SK-N-MC (cell line): ENCODE results near the gene NPC1.

Source experiments
- EZH2 ChIP-seq: fragments of 200-600 bp; sonication (generic); IDR thresholded peaks from one replicate; pipeline ENCODE4 v1.6.1; 2017; ENCODE audit warnings: antibody characterized with exemption
- POLR2AphosphoS5 ChIP-seq: IDR thresholded peaks from 2 replicates; pipeline ENCODE4 v1.6.1; 2012; ENCODE audit warnings: mild to moderate bottlenecking, low read depth, low read length, borderline replicate concordance

DNA sequence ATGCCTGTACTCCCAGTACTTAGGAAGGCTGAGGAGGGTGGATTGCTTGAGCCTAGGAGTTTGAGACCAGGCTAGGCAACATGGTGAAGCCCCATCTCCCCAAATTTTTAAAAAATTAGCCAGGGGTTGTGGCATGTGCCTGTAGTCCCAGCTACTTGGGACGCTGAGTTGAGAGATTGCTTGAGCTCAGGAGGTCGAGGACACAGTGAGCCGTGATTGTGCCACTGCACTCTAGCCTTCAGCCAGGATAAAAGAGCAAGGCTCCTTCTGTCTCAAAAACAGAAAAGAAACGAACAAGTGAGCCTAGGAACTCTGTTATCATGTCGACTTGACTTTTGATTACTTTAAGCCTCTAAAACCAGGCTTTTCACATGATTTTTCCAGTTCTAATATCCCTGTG, 13.7 kb downstream of the NPC1 start:
- TF ChIP-seq POLR2AphosphoS5, result no peak
- TF ChIP-seq EZH2, result no peak
